SHP77 treated with DMSO at 0.1 percent for 48 hours (cell line): ENCODE measurements around the gene ATAD3B.
"Not testable (repeated sequence)": the region's sequence is repeated elsewhere in the genome, so short reads cannot be mapped to it uniquely, and the experiment has no call there.

Experiments
- DNase-seq: peaks from one replicate; lab custom pipeline; 2025; lab: John Stamatoyannopoulos, UW

ATAD3B gene

GRCh38 chr1:1471389-1472052, at the start of gene ATAD3B:
TSS of gene ATAD3B (plus strand) at chr1:1471765. CDS start at chr1:1471885, 120 bp downstream.
- peak; percentile 80 for DNase-seq

- no peak for DNase-seq
These were observed 49.6 kb upstream of the ATAD3B start for GRCh38 chr1:1421907-1422464.

- no peak for DNase-seq
These were observed 48.9 kb upstream of the ATAD3B start for GRCh38 chr1:1422465-1423244.

GRCh38 chr1:1423245-1423597, 48.3 kb upstream of the ATAD3B start:
- no peak for DNase-seq

- DNase-seq: no peak
These were observed 46.9 kb upstream of the ATAD3B start for GRCh38 chr1:1424707-1425106.

- no peak for DNase-seq
These were observed 46.2 kb upstream of the ATAD3B start for GRCh38 chr1:1425426-1425752.

GRCh38 chr1:1425753-1426495, 45.6 kb upstream of the ATAD3B start:
- no peak for DNase-seq

- no peak for DNase-seq
These were observed 45.0 kb upstream of the ATAD3B start for GRCh38 chr1:1426496-1427105.

GRCh38 chr1:1427106-1427819, 44.3 kb upstream of the ATAD3B start:
- no peak for DNase-seq

- no peak for DNase-seq
These were observed 43.8 kb upstream of the ATAD3B start for GRCh38 chr1:1427820-1428148.

- DNase-seq: no peak
These were observed 43.4 kb upstream of the ATAD3B start for GRCh38 chr1:1428174-1428573.

GRCh38 chr1:1428967-1429366, 42.6 kb upstream of the ATAD3B start:
- not testable (repeated sequence) for DNase-seq

GRCh38 chr1:1429671-1430073, 41.9 kb upstream of the ATAD3B start:
- DNase-seq: no peak

- no peak for DNase-seq
These were observed 41.2 kb upstream of the ATAD3B start for GRCh38 chr1:1430114-1430982.

- no peak for DNase-seq
These were observed 40.3 kb upstream of the ATAD3B start for GRCh38 chr1:1430992-1431844.

- no peak for DNase-seq
These were observed 39.7 kb upstream of the ATAD3B start for GRCh38 chr1:1431845-1432273.

GRCh38 chr1:1432274-1432950, 39.2 kb upstream of the ATAD3B start:
- no peak for DNase-seq

GRCh38 chr1:1432951-1433803, 38.4 kb upstream of the ATAD3B start:
- peak; percentile 70 for DNase-seq
